CD8-positive, alpha-beta memory T cell (primary cell): Measurements from ENCODE around the gene TH. TPM values are rescaled to one million over a fixed set of nuclear protein-coding genes. Genes with fewer than 3 reads are reported as not detected.
A peak's percentile ranks its signal among the peaks of the same experiment; 100 is the strongest.

Source experiments
- CTCF ChIA-PET: fragments of 350-600 bp; sonication (Branson Sonifier 250); formaldehyde crosslinking; loops from one replicate; lab custom pipeline; 2021; ENCODE audit warnings: antibody characterized with exemption; lab: Charles Lee
- POLR2A ChIA-PET: fragments of 350-600 bp; sonication (Branson Sonifier 250); formaldehyde crosslinking; loops from one replicate; lab custom pipeline; 2021; ENCODE audit warnings: antibody characterized with exemption; lab: Charles Lee
- DNase-seq, 5 donors: peaks; one replicate each; pipeline versions ENCODE4 v3.0.0 to v3.0.0-alpha.2; 2020 to 2022; ENCODE audit warnings: mixed read lengths in 1 of 5
- H3K27ac ChIP-seq: one replicate; pipeline ENCODE4 v1.7.0; 2013; ENCODE audit warnings: low read depth, mild to moderate bottlenecking, low read length, moderate library complexity
- H3K27me3 ChIP-seq: 2 replicates; pipeline ENCODE4 v1.7.0; 2013; ENCODE audit warnings: low read length, mild to moderate bottlenecking; ENCODE audit not compliant: insufficient read depth, poor library complexity, severe bottlenecking
- H3K36me3 ChIP-seq: 2 replicates; pipeline ENCODE4 v1.7.0; 2013; ENCODE audit warnings: mild to moderate bottlenecking, low read length, moderate library complexity; ENCODE audit not compliant: insufficient read depth
- H3K4me1 ChIP-seq: 2 replicates; pipeline ENCODE4 v1.7.0; 2013; ENCODE audit warnings: mild to moderate bottlenecking, low read length, moderate library complexity; ENCODE audit not compliant: insufficient read depth
- H3K4me3 ChIP-seq: 2 replicates; pipeline ENCODE4 v1.7.0; 2013; ENCODE audit warnings: mild to moderate bottlenecking, low read length
- H3K9me3 ChIP-seq: 2 replicates; pipeline ENCODE4 v1.7.0; 2013; ENCODE audit warnings: mild to moderate bottlenecking, low read length
- H3K27ac Mint-ChIP-seq, 8 donors: one replicate each; pipeline ENCODE4 v1.8.0; 2020 to 2021; ENCODE audit warnings: mixed read lengths in 8 of 8, mild to moderate bottlenecking in 6 of 8, inconsistent platforms in 3 of 8, moderate library complexity in 3 of 8
- H3K27me3 Mint-ChIP-seq, 2 donors: one replicate each; pipeline ENCODE4 v1.8.0; 2020 to 2021; ENCODE audit warnings: mixed read lengths in 2 of 2, mild to moderate bottlenecking in 1 of 2, moderate library complexity in 1 of 2
- H3K36me3 Mint-ChIP-seq, 3 donors: one replicate each; pipeline ENCODE4 v1.8.0; 2020 to 2021; ENCODE audit warnings: mixed read lengths in 3 of 3, inconsistent platforms in 1 of 3, mild to moderate bottlenecking in 1 of 3
- H3K4me1 Mint-ChIP-seq, 3 donors: one replicate each; pipeline ENCODE4 v1.8.0; 2020 to 2021; ENCODE audit warnings: mixed read lengths in 3 of 3, inconsistent platforms in 1 of 3, mild to moderate bottlenecking in 1 of 3
- H3K4me3 Mint-ChIP-seq, 7 donors: one replicate each; pipeline ENCODE4 v1.8.0; 2020 to 2021; ENCODE audit warnings: mixed read lengths in 7 of 7, mild to moderate bottlenecking in 6 of 7, moderate library complexity in 4 of 7, inconsistent platforms in 2 of 7
- H3K9me3 Mint-ChIP-seq, 5 donors: one replicate each; pipeline ENCODE4 v1.8.0; 2020 to 2022; ENCODE audit warnings: mixed read lengths in 5 of 5, mild to moderate bottlenecking in 3 of 5, moderate library complexity in 2 of 5, inconsistent platforms in 1 of 5
- polyA plus RNA-seq: library from polyadenylated mRNA; unstranded; fragments of 300-500 nt; fragmentation: Illumina TruSeq; gene quantifications from one replicate; pipeline ENCODE4 v1.2.3, GENCODE V29; 2021
- total RNA-seq, 2 experiments: library from RNA; stranded (reverse); gene quantifications; one replicate each; pipeline ENCODE4 v1.2.3, GENCODE V29; 2021

Gene TH
- total and polyA plus RNA-seq, 3 experiments from 2014 or later, result not detected

DNA sequence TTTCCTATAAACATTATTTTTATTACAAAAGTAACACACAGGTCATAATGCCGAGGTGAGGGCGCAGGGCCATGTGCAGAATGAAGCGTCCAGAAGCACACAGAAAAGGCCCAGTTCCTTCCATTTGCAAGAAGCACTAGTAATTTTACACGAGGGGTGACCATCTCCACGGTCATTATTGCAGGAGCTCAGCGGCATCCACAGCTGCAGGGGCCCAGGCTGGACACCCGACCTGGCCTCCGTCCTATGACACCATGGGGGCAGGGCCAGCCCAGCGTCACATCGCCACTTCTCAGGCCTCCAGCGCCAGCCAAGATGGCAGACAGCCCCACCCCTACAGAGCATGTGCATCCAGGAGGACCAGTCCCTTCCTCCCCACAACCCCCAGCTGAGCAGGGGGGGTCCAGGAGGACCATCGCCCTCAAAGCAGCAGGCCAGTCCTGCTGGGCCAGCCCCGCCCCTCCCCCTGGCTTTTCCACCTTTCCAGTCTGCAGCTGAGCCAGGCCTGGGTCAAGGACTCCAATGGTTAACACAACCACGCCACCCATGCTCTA, 35.9 kb downstream of the TH start:
- peaks cover 10% of the 10 kb centered on the region for H3K27me3 ChIP-seq
- H3K4me3 ChIP-seq, result no peak overlapping the region
- DNase-seq, result no peak
- no peak overlapping the region for H3K27ac ChIP-seq
- no peaks in the 10 kb centered on the region for H3K36me3 Mint-ChIP-seq
- H3K4me3 Mint-ChIP-seq, result peak overlapping the region in 4 of 7 donors; percentile 20 to 42 (median 38)
- H3K4me1 ChIP-seq, result no peaks in the 10 kb centered on the region
- H3K9me3 Mint-ChIP-seq, result no peaks in the 10 kb centered on the region
- no peaks in the 10 kb centered on the region for H3K36me3 ChIP-seq
- POLR2A ChIA-PET, result no interaction called here
- H3K9me3 ChIP-seq, result no peaks in the 10 kb centered on the region
- H3K4me1 Mint-ChIP-seq, result peaks cover 2 to 15% (median 4%) of the 10 kb centered on the region in 3 donors
- H3K27ac Mint-ChIP-seq, result peak overlapping the region in 1 of 8 donors; percentile 22
- H3K27me3 Mint-ChIP-seq, result peaks cover 32 to 35% of the 10 kb centered on the region in 2 donors
- CTCF ChIA-PET, result interaction anchor here (1.8 kb wide), 1 partner anchor 16 kb away, joined by 5 read pairs; no protein-coding TSS in a partner anchor

DNA sequence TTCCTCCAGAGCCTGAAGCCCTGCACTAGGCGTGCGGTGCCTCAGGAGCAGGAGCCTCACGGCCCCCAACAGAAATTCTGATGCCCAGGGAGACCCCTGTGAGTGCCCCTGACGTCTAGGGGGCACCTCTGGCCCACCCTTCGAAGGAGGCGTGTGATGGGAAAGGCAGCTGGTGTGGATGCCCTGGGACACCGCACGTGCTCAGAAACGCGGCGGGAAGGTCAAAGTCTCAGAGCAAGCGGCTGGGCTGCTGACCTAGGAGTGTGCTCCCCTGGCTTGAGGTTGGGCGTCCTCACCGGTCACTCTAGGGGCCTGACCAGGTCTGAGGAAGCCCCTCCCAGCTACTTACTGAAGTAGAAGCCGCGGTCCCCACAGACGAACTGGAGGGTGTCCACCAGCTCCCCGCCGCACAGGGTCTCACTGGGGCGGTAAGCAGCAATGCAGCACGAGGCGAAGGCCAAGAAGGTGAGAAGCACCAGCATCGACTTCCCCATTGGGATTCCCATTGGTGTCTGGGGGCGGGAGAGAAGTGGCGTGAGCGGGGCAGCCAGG, 36.5 kb downstream of the TH start:
- peaks cover 31 to 35% of the 10 kb centered on the region in 2 donors for H3K27me3 Mint-ChIP-seq
- H3K4me1 Mint-ChIP-seq, result peaks cover 2 to 15% (median 4%) of the 10 kb centered on the region in 3 donors
- POLR2A ChIA-PET, result no interaction called here
- Histone ChIP-seq H3K27ac (no peak overlapping the region), H3K4me3 (no peak overlapping the region), H3K4me1 (no peaks in the 10 kb centered on the region), H3K27me3 (peaks cover 10% of the 10 kb centered on the region), H3K36me3 (no peaks in the 10 kb centered on the region), H3K9me3 (no peaks in the 10 kb centered on the region)
- H3K4me3 Mint-ChIP-seq, result no peak overlapping the region
- H3K9me3 Mint-ChIP-seq, result no peaks in the 10 kb centered on the region
- no peaks in the 10 kb centered on the region for H3K36me3 Mint-ChIP-seq
- no peak overlapping the region for H3K27ac Mint-ChIP-seq
- DNase-seq, result peak in 1 of 5 donors; percentile 32
- CTCF ChIA-PET, result interaction anchor here (1.8 kb wide), 1 partner anchor 17 kb away, joined by 5 read pairs; no protein-coding TSS in a partner anchor

DNA sequence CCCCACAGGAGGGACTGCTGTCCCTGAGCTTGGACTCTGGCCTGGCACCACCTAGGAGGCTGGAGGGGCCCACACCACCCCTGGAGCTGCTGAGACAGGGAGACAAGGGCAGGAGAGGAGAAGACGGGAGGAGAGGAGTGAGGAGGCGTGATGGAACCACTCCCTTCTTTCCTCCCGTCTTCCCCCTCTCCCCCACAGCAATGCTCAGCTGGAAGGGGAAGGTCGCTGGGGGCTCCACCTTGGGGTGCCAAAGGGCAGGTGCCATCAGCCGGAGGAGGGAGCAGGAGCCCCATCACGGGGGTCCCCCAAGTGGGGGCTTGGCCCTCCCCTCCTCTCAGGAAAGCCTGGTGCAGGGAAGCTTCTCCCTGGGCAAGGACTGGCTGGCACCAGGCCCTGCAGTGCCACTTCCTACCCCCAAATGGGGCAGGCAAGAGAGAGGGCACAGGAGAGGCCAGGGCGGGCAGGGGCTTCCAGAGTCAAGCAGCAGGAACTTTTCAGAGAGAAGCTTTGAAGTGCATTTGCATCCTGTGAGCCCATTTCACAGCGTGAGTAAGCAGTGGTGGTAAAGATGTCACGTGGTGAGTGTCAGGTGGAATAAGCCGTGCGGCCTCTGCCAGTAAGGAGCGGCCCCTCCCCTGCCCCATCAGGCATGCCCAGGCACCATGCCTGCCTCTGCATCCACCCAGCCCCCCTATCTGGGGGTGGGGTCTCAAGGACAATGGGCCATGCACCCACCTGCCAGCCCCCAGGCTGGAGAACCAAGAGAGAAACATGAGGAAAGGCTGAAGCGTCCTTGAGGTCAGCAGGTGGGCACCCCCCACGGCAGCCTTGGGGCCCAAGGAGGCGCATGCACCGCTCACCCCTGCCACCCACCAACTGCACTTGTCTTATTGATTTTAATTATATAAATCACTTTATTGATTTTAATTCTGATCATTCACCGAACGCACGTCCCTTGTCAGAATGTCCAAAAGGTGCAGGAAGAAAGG, 37.3 kb downstream of the TH start:
- peak in 1 of 5 donors; percentile 31 for DNase-seq
- no peak overlapping the region for H3K4me3 Mint-ChIP-seq
- ChIA-PET POLR2A (no interaction called here), CTCF (interaction anchor here (1.8 kb wide), 1 partner anchor 17 kb away, joined by 5 read pairs; no protein-coding TSS in a partner anchor)
- no peaks in the 10 kb centered on the region for H3K9me3 Mint-ChIP-seq
- Histone ChIP-seq H3K4me1 (no peaks in the 10 kb centered on the region), H3K27ac (no peak overlapping the region), H3K36me3 (no peaks in the 10 kb centered on the region), H3K27me3 (peaks cover 10% of the 10 kb centered on the region), H3K9me3 (no peaks in the 10 kb centered on the region), H3K4me3 (no peak overlapping the region)
- H3K36me3 Mint-ChIP-seq, result no peaks in the 10 kb centered on the region
- H3K27ac Mint-ChIP-seq, result no peak overlapping the region
- H3K27me3 Mint-ChIP-seq, result peaks cover 30 to 35% of the 10 kb centered on the region in 2 donors
- peaks cover 2 to 15% (median 4%) of the 10 kb centered on the region in 3 donors for H3K4me1 Mint-ChIP-seq

DNA sequence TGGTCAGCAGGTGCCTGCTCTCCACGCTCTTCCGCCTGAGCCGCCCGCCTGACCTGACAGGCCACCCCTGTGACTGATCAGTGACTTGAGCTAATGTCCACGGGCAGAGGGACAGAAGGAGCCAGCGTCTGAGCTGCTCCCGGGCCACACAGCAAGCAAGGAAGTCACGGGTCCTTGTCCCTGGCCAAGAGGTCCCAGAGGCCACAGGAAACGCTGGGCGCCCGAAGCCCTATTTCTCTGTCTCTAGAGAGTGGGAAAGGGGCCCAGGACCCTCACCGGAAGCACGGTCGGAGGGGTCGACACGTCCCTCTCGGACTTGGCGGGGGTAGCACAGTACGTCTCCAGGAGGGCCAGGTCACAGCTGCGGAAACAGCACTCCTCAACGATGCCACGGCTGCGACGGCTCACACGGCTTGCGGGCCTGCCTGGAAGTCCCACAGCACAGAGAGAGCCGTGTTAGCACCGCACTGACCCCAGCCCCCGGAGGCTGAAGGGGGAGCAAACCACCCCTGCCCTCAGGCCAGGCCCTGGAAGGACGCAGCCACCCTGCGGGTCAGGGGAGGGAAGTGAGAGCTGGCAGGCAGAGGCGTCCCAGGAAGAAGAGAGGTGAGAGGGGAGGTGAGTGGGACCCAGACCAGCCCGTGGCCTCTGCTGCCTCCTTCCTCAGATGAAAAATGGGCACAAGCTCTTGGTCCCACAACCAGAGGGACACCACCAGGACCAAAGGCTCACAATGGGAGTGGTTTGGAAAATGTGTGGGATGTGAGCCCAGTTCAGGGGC, 38.2 kb downstream of the TH start:
- no peak overlapping the region for H3K4me3 ChIP-seq
- POLR2A ChIA-PET, result no interaction called here
- H3K36me3 Mint-ChIP-seq, result no peaks in the 10 kb centered on the region
- peak overlapping the region in 1 of 8 donors; percentile 29 for H3K27ac Mint-ChIP-seq
- H3K4me3 Mint-ChIP-seq, result peak overlapping the region in 1 of 7 donors; percentile 54
- peaks cover 29 to 35% of the 10 kb centered on the region in 2 donors for H3K27me3 Mint-ChIP-seq
- H3K27me3 ChIP-seq, result peaks cover 10% of the 10 kb centered on the region
- peaks cover 2 to 13% (median 3%) of the 10 kb centered on the region in 3 donors for H3K4me1 Mint-ChIP-seq
- DNase-seq, result peak in 1 of 5 donors; percentile 43
- H3K27ac ChIP-seq, result no peak overlapping the region
- no peaks in the 10 kb centered on the region for H3K9me3 Mint-ChIP-seq
- H3K4me1 ChIP-seq, result no peaks in the 10 kb centered on the region
- H3K36me3 ChIP-seq, result no peaks in the 10 kb centered on the region
- no peaks in the 10 kb centered on the region for H3K9me3 ChIP-seq
- CTCF ChIA-PET, result no interaction called here

DNA sequence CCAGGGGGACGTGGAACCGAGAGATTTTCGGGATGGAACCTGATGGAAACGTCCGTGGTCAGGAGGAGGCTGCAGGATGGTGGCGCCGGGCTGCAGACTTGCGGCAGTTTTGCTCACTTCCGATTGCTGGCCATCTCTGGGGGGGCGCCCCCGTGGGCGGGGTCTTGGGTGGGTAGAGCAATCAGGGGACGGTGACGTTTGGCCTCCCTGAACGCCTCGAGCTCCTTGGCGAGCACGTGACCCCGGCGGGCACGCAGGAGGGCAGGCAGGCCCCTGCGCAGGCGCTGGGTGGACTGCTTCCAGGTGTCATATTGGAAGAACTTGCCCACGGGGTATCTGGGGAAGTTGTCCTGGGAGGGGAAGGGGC, 38.8 kb downstream of the TH start:
- H3K27me3 ChIP-seq, result peaks cover 10% of the 10 kb centered on the region

DNA sequence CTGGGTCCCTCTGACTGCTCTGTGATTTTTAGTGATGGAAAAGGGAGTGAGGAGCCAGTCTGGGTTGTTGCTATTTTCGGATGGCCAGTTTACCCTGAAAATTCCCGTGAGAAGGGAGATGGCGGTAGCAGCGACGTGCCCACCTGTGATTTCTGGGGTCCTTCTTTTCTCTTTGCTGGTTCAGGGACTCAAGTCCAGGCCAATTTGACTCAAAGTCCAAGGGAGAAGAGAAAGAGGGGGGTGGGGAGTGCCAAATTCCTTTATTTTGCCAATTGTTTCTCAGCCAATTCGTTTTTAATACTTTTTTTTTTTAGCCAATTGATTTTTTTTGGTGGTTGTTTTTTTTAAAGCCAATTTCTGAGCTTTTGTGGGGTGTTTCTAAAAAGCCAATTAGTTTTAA, 39.4 kb downstream of the TH start:
- Mint-ChIP-seq H3K9me3 (no peaks in the 10 kb centered on the region), H3K27me3 (peaks cover 23 to 35% of the 10 kb centered on the region in 2 donors), H3K36me3 (no peaks in the 10 kb centered on the region), H3K27ac (no peak overlapping the region), H3K4me3 (peak overlapping the region in 1 of 7 donors; percentile 30), H3K4me1 (peaks cover 0 to 7% (median 0%) of the 10 kb centered on the region in 3 donors)
- peaks cover 10% of the 10 kb centered on the region for H3K27me3 ChIP-seq
- CTCF ChIA-PET, result no interaction called here
- no peak for DNase-seq
- H3K27ac ChIP-seq, result no peak overlapping the region
- H3K36me3 ChIP-seq, result no peaks in the 10 kb centered on the region
- H3K4me1 ChIP-seq, result no peaks in the 10 kb centered on the region
- H3K4me3 ChIP-seq, result no peak overlapping the region
- POLR2A ChIA-PET, result no interaction called here
- H3K9me3 ChIP-seq, result no peaks in the 10 kb centered on the region

More for the DNA sequence above, 38.8 kb downstream of the TH start:
- Mint-ChIP-seq H3K27me3 (peaks cover 27 to 35% of the 10 kb centered on the region in 2 donors), H3K4me3 (no peak overlapping the region), H3K4me1 (peaks cover 0 to 11% (median 0%) of the 10 kb centered on the region in 3 donors), H3K36me3 (no peaks in the 10 kb centered on the region), H3K9me3 (no peaks in the 10 kb centered on the region), H3K27ac (peak overlapping the region in 1 of 8 donors; percentile 29)
- Histone ChIP-seq H3K9me3 (no peaks in the 10 kb centered on the region), H3K4me3 (no peak overlapping the region), H3K4me1 (no peaks in the 10 kb centered on the region), H3K27ac (no peak overlapping the region), H3K36me3 (no peaks in the 10 kb centered on the region)
- ChIA-PET POLR2A (no interaction called here), CTCF (no interaction called here)
- peak in 1 of 5 donors; percentile 26 for DNase-seq

DNA sequence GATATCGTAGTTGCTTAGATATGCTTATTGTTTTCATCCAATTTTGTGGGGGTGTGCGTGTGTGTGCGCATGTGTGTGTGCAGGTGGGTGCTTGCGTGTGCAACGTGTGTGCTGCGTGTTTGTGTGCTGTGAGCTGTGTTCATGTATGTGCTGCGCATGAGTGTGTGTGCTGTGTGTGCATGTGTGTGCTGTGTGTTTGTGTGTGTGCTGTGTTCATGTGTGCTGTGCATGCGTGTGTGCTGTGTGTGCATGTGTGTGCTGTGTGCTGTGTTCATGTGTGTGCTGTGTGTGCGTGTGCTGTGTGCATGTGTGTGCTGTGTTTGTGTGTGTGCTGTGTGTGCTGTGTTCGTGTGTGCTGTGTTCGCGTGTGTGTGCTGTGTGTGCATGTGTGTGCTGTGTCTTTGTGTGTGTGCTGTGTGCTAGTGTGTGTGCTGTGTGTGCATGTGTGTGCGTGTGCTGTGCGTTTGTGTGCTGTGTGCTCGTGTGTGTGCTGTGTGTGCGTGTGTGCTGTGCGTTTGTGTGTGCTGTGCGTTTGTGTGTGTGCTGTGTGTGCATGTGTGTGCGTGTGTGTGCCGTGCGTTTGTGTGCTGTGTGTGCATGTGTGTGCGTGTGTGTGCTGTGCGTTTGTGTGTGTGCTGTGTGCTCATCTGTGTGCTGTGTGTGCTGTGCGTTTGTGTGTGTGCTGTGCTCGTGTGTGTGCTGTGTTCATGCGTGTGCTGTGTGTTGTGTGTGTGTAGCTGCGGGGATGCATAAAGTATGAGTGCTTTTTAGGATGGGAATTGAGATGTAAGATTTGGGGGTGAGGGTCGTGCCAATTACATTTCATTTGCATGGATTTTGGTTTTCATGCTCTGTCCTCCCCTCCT, 40.0 kb downstream of the TH start:
- H3K36me3 Mint-ChIP-seq, result no peaks in the 10 kb centered on the region
- POLR2A ChIA-PET, result interaction anchor here (0.5 kb wide), 1 partner anchor 333 kb away, joined by 4 read pairs; no protein-coding TSS in a partner anchor
- peaks cover 0 to 2% (median 0%) of the 10 kb centered on the region in 3 donors for H3K4me1 Mint-ChIP-seq
- Histone ChIP-seq H3K4me1 (no peaks in the 10 kb centered on the region), H3K36me3 (no peaks in the 10 kb centered on the region), H3K27me3 (peaks cover 10% of the 10 kb centered on the region), H3K4me3 (no peak overlapping the region), H3K9me3 (no peaks in the 10 kb centered on the region), H3K27ac (no peak overlapping the region)
- H3K4me3 Mint-ChIP-seq, result peak overlapping the region in 2 of 7 donors; percentile 1 to 30
- CTCF ChIA-PET, result no interaction called here
- H3K27me3 Mint-ChIP-seq, result peaks cover 23 to 34% of the 10 kb centered on the region in 2 donors
- DNase-seq, result no peak
- peak overlapping the region in 2 of 8 donors; percentile 37 to 77 for H3K27ac Mint-ChIP-seq
- no peaks in the 10 kb centered on the region for H3K9me3 Mint-ChIP-seq
